Lower lobe of right lung (tissue), 2 donors: Measurements from ENCODE around the gene LRRC28. TPM values are rescaled to one million over a fixed set of nuclear protein-coding genes. Genes with fewer than 3 reads are reported as not detected.

Experiments
- ATAC-seq, 2 donors: fragments of 200-7000 bp; cut with Tn5 transposase; one replicate each; pipeline ENCODE4 v1.9.1; 2020 to 2022; ENCODE audit warnings: mild to moderate bottlenecking in 2 of 2, moderate library complexity in 2 of 2
- DNase-seq: peaks from one replicate; pipeline ENCODE4 v3.0.0-alpha.2; 2020
- H3K27ac ChIP-seq: fragments of 200-600 bp; one replicate; pipeline ENCODE4 v1.8.0; 2022
- H3K27me3 ChIP-seq: fragments of 200-600 bp; one replicate; pipeline ENCODE4 v1.8.0; 2022; ENCODE audit warnings: low read depth
- H3K36me3 ChIP-seq: fragments of 200-600 bp; one replicate; pipeline ENCODE4 v1.8.0; 2022; ENCODE audit warnings: mild to moderate bottlenecking
- H3K4me1 ChIP-seq: fragments of 200-600 bp; one replicate; pipeline ENCODE4 v1.8.0; 2022
- H3K4me3 ChIP-seq: fragments of 200-600 bp; one replicate; pipeline ENCODE4 v1.8.0; 2022; ENCODE audit warnings: mild to moderate bottlenecking
- H3K9me3 ChIP-seq: fragments of 200-600 bp; one replicate; pipeline ENCODE4 v1.8.0; 2022
- intact Hi-C: fragments of 100-400 bp; cut with DNase I; formaldehyde crosslinking; loops from one replicate; pipeline ENCODE4 v1.11.0; 2022
- total RNA-seq: library from RNA; stranded (reverse); fragmentation: NEBNext Ultra II Directional; extraction: Animal tissue kit (Norgen Biotek cat#: 25700); gene quantifications from one replicate; pipeline ENCODE4 v1.2.1, GENCODE V29; 2021
- TF ChIP-seq, protein P1 (sequence below): fragments of 200-600 bp; IDR thresholded peaks from one replicate; pipeline ENCODE4 v1.8.0; 2022; ENCODE audit warnings: antibody characterized with exemption, mild to moderate bottlenecking
- donor health status: DM: no; HTN: yes; CAD: no; lungs with severe emphysema.

The LRRC28 gene
- total RNA-seq, 1 donor from 2014 or later: 23.8 TPM

GRCh38 chr15:99408236-99409096 is 157.2 kb downstream of the LRRC28 start:
- Histone ChIP-seq H3K4me3 (no peak overlapping the region), H3K27me3 (no peaks in the 10 kb centered on the region), H3K4me1 (peaks cover 19% of the 10 kb centered on the region), H3K27ac (peak overlapping the region; percentile 54), H3K36me3 (no peaks in the 10 kb centered on the region), H3K9me3 (no peaks in the 10 kb centered on the region)
- intact Hi-C loops: no loop called here
- TF ChIP-seq, protein P1, sequence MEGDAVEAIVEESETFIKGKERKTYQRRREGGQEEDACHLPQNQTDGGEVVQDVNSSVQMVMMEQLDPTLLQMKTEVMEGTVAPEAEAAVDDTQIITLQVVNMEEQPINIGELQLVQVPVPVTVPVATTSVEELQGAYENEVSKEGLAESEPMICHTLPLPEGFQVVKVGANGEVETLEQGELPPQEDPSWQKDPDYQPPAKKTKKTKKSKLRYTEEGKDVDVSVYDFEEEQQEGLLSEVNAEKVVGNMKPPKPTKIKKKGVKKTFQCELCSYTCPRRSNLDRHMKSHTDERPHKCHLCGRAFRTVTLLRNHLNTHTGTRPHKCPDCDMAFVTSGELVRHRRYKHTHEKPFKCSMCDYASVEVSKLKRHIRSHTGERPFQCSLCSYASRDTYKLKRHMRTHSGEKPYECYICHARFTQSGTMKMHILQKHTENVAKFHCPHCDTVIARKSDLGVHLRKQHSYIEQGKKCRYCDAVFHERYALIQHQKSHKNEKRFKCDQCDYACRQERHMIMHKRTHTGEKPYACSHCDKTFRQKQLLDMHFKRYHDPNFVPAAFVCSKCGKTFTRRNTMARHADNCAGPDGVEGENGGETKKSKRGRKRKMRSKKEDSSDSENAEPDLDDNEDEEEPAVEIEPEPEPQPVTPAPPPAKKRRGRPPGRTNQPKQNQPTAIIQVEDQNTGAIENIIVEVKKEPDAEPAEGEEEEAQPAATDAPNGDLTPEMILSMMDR: no peak
- ATAC-seq (peak in 1 of 2 donors; percentile 5), DNase-seq (no peak)

DNA sequence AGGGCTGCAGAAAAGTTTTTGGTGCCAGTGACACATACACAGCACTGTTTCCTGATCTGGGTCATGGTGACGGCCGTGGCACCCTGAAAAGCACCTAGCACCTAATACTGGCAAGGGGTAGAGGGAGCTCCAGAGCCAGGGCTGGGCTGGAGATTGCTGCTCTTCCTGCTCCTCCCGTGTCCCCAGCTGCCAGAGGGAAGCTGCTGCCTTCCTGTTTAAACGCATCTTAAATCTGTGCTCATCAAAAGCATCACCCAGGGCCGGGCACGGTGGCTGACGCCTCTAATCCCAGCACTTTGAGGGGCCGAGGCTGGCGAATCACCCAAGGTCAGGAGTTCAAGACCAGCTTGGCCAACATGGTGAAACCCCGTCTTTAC is 157.8 kb downstream of the LRRC28 start:
- ATAC-seq (peak; percentile 82 to 83), DNase-seq (peak; percentile 78)
- no peak overlapping the region for H3K4me3 ChIP-seq
- TF ChIP-seq, protein P1: peak; percentile 67
- H3K27ac ChIP-seq: peak overlapping the region; percentile 54
- H3K4me1 ChIP-seq: peaks cover 19% of the 10 kb centered on the region
- H3K9me3 ChIP-seq: no peaks in the 10 kb centered on the region
- intact Hi-C loops: no loop called here
- H3K36me3 ChIP-seq: no peaks in the 10 kb centered on the region
- no peaks in the 10 kb centered on the region for H3K27me3 ChIP-seq

- DNase-seq (no peak), ATAC-seq (no peak)
- TF ChIP-seq, protein P1: no peak
- Histone ChIP-seq H3K36me3 (no peaks in the 10 kb centered on the region), H3K4me3 (no peak overlapping the region), H3K27me3 (no peaks in the 10 kb centered on the region), H3K9me3 (no peaks in the 10 kb centered on the region), H3K4me1 (peaks cover 19% of the 10 kb centered on the region), H3K27ac (peak overlapping the region; percentile 54)
- intact Hi-C loops: no loop called here
Measured at GRCh38 chr15:99409560-99409959, 158.3 kb downstream of the LRRC28 start.

- Histone ChIP-seq H3K27me3 (no peaks in the 10 kb centered on the region), H3K9me3 (no peaks in the 10 kb centered on the region), H3K36me3 (no peaks in the 10 kb centered on the region), H3K4me3 (no peak overlapping the region), H3K4me1 (peaks cover 19% of the 10 kb centered on the region), H3K27ac (no peak overlapping the region)
- ATAC-seq (no peak), DNase-seq (no peak)
- intact Hi-C loops: no loop called here
- TF ChIP-seq, protein P1: no peak
Measured at GRCh38 chr15:99410477-99410876, 159.2 kb downstream of the LRRC28 start.

DNA sequence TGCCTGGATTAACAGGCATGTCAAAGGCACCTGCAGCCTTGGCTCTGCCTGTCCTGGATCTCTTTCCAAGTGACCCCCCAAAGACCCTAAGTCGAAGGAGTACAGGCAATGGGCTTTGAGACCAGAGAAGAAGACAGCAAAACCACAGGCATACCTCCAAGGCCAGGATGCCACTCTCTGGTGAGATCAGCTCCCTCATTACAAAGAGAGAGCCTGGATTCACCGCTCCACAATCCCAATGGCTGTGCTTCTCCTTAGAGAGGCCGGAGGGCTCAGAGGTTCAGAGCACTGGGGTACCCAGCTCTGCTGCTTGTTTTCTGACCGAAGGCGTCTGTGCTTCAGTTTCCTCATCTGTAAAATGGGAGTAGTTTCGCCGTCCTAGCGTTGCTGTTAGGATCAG is 160.0 kb downstream of the LRRC28 start:
- TF ChIP-seq, protein P1: no peak
- DNase-seq: no peak

More for the DNA sequence above, 160.0 kb downstream of the LRRC28 start:
- Histone ChIP-seq H3K4me1 (peaks cover 19% of the 10 kb centered on the region), H3K36me3 (no peaks in the 10 kb centered on the region), H3K27ac (no peak overlapping the region), H3K4me3 (no peak overlapping the region), H3K9me3 (no peaks in the 10 kb centered on the region), H3K27me3 (no peaks in the 10 kb centered on the region)
- ATAC-seq: no peak
- intact Hi-C loops: no loop called here
